NCI-H69 (cell line): Measurements from ENCODE around the gene TGFBR2.
"Not testable (repeated sequence)": the region's sequence is repeated elsewhere in the genome, so short reads cannot be mapped to it uniquely, and the experiment has no call there.

Source experiments
- DNase-seq: peaks from one replicate; lab custom pipeline; 2025; lab: John Stamatoyannopoulos, UW

The TGFBR2 gene

GRCh38 chr3:30619318-30619717, 12.9 kb downstream of the TGFBR2 start:
- no peak for DNase-seq

DNA sequence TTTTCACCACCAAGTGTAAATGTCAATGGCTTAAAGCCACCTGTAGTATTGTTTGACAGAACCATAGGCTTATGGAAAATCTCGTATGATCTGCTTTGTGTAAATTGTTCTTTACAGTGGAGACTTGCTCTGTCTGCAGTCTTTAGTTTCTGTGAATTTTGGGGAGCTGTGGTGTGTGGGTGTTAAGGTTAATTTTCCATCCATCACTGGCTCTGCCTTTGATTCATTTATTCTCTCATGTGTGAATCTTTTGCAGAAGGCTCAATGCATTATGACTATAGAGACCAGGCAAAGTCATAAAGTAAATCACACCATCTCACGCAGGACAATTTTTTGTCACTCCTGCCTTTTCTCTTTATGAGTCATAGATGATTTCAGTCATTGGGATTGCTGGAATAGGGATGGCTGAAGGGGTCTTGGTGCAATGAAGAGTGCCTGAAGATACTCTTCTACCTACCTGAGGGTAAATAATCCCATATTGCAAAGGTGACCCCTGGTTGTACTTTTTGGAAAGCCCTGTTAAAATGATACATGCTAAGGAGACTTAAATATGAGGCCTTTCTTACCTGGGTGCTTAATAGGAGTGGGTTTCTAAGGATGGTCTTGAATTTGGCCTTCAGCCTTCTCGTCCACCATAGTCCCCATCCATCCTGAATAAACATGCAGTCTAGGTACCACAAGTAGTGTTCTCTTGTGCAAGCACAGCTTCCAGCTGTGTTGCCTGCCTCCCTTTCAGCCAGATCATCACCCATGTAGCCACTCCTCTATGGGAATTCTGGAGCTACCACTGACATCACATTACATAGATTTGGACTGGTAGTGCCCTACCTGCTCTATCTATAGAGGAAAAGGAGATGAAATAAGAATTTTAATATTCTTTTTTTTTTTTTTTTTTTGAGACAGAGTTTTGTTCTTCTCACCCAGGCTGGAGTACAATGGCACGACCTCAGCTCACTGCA, 14.3 kb downstream of the TGFBR2 start:
- DNase-seq: no peak

GRCh38 chr3:30621576-30621975, 15.2 kb downstream of the TGFBR2 start:
- DNase-seq: no peak

DNA sequence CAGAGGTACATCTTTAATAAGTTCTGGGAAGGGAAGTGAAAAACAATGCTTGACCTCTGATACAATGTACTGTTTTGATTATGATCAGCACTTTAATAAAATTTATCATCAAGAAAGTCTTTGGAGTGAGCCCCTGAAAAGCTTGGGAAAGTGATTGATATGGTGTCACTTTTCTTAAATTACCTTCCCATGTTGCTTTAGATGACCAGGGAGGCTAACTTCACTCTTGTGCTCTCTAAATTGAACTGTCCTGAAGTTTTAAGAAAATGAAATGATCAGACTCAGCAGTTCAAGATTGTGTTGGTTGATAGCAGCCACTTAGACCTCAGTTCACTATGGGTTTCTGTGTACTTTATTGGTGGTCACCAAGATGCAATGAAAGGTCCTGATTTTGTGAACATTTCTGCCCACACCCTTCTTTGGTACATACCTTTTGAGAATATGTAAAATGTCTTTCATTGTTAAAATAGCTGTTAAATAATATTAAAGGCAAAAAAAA, 15.7 kb downstream of the TGFBR2 start:
- DNase-seq: no peak

GRCh38 chr3:30622790-30623189, 16.4 kb downstream of the TGFBR2 start:
- no peak for DNase-seq

DNA sequence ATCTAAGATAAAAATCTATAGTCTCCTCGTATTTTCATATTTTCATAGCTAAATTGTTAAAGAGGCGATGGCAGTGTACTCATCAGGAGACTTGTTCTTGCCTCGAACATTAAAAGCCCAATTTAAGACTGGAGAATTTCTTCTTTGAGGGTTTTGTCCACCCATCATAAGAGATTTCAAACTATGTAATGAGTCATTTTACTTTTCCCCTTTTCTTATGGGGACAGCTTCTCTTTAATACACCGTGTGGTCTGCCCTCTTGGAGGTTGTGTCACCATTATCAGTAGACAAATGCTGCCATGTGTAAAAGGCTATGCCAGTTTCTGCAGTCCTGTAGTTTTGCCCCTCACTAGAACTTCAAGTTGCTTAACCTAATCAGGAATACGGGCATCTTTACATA, 16.9 kb downstream of the TGFBR2 start:
- no peak for DNase-seq

DNA sequence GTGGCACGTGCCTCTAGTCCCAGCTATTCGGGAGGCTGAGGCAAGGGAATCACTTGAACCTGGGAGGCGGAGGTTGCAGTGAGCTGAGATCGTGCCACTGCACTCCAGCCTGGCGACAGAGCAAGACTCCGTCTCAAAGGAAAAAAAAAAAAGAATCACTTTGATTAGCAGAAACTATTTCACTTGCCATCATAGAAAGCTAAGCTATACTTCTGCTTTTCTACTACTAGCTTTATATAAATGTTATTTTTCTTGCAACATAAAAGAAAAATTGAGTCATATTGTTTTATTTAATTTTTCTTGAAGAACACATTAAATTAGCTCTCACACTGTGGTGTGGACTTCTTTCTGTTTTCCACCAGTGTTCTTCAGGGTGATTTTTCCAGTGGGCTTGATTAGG, 18.1 kb downstream of the TGFBR2 start:
- not testable (repeated sequence) for DNase-seq

GRCh38 chr3:30625541-30626438, 19.4 kb downstream of the TGFBR2 start:
- no peak for DNase-seq

- peak; percentile 67 for DNase-seq
These were observed 20.2 kb downstream of the TGFBR2 start for GRCh38 chr3:30626443-30627180.

DNA sequence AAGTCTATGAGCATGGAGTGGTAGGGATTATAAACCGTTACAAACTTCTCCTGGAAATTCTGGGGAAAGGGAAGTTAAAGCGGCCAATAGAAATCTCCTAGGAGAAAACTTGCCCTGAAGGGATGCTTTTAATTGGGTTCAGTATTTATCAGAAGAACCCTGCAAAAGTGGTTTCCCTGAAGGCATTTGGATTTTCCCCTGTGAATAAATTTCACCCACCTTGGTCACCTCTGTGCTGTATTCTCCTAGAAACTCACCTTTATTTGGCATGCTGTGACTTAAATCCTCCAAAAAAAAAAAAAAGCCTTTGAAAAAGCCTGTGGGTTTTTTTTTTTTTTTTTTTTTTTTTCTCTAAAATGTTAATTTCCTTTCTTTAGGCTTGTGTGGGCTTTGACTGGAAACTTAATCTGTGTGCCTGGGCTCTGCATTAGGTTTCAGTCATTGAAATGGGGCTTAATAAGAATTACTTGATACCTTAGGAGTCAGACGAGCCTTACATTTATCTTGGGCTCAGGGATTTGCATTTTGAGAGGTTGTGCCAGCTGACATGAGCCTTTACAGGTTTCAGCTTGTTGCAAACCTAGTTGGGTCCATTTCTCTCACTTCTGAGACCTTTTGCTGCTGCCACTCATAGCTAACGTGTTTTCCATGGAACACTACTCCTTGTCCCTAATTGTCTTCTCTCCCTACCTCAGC, 22.0 kb downstream of the TGFBR2 start:
- DNase-seq: peak; percentile 40

- DNase-seq: no peak
These were observed 22.6 kb downstream of the TGFBR2 start for GRCh38 chr3:30628901-30629590.

GRCh38 chr3:30629746-30630145, 23.3 kb downstream of the TGFBR2 start:
- DNase-seq: no peak

DNA sequence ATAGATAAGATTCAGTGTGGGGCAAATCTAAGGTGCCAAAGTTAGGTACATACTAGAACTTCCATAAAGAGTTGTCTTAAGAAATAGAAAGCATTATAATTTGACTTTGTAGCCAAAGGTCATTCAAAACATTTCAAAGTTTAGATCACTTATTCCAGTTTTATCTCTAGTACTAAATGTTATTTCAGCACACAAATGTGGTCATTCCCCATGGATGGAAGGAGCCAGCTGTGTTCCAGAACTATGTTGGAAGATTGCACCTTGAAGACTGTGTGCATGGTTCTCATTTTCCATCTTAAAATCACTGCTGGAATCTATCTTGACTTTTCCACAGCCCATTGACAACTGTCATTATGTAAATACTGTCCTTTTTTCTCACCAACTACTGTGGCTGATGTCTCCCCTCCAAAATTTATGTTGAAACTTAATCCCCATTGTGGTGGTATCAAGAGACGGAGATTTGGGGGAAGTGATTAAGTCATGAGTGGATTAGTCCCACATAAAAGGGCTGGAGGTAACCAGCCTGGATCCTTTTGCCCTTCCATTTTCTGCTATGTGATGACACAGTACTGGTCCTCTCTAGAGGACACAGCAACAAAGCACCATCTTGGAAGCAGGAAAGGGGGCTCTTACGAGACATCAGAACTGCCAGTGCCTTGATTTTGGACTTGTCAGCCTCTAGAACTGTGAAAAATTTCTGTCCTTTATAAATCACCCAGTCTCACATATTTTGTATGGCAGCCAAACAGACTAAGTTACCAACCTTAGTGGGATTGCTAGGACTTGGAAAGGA, 24.0 kb downstream of the TGFBR2 start:
- DNase-seq: no peak

GRCh38 chr3:30631243-30631904, 25.0 kb downstream of the TGFBR2 start:
- no peak for DNase-seq

DNA sequence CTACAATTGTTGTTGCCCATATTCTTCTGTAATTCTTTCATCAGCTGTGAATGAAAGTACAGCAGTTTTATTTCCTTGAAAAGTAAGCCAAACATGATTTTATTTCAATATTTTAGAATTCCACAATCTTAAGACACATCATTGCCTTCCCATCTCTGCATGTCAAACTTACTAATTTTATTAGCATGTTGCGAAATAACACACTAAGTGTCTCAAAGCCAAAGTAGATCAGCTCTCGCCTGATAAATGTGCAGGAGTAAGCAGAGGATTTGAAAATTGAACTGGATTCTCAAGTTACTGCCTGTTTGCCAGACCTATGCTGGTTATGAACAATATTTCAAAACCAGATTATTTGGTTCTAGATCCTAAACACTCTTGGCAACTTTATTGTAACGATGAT, 25.7 kb downstream of the TGFBR2 start:
- DNase-seq: no peak

DNA sequence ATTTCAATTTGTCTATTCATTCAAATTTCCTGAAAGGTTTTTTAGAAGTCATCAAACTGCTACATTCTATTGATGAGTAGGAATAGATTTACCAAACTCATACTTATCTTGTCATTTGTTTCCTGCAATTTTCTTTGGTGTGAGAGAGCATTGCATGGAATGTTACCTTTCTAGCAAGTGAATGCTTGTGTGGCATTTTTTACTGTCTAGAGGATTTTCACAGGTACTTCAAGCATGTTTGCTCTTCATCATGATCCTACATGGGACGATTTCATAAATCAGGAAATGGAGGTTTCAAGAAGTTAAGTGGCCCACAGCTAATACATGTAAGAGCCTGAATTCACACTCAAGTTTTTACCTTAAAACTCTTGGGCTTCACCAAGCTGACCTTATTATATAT, 26.1 kb downstream of the TGFBR2 start:
- DNase-seq: no peak

- DNase-seq: no peak
These were observed 27.3 kb downstream of the TGFBR2 start for GRCh38 chr3:30633718-30634117.

- no peak for DNase-seq
These were observed 28.6 kb downstream of the TGFBR2 start for GRCh38 chr3:30634761-30635735.
